ENCODE measurements around the gene EFEMP2. TPM values are rescaled to one million over a fixed set of nuclear protein-coding genes. Genes with fewer than 3 reads are reported as not detected.

Gene EFEMP2
- 9.5 and 11.7 TPM in 2 replicates for total RNA-seq
- total RNA-seq (2013): 6.7 TPM
- 13.3 and 14.7 TPM in 2 replicates for polyA plus RNA-seq
- polyA minus RNA-seq: 4.0 and 4.9 TPM in 2 replicates

- H3K27me3 ChIP-seq (replicated peaks in 1 of 4; ENCODE audit: control extremely low read depth in 1 of 4, control insufficient read depth in 3 of 4, insufficient read depth in 4 of 4, low read length in 3 of 4): no peaks in the 10 kb centered on the region
- H3K4me1 ChIP-seq (ENCODE audit: control insufficient read depth in 2 of 2, insufficient read depth in 2 of 2, low read length in 2 of 2): peaks cover 10 to 29% of the 10 kb centered on the region in 2 donors
- ATAC-seq (ENCODE audit: low read depth) (no peak), DNase-seq (no peak)
- CTCF ChIA-PET: interaction anchor here (0.7 to 7.0 kb wide), 5 partner anchors 10 to 21 kb away, joined by 3 to 71 read pairs (median 65); partner anchors contain the start of genes CCDC85B, CFL1, FIBP and MUS81
- H3K27ac ChIP-seq (ENCODE audit: low read length in 2 of 2): peak within 1 kb of the TSS; percentile 81 to 91
- Mint-ChIP-seq H3K9me3 (ENCODE audit: insufficient read depth) (no peaks in the 10 kb centered on the region), H3K27ac (peak within 1 kb of the TSS; percentile 91), H3K27me3 (peaks cover 5% of the 10 kb centered on the region), H3K4me3 (peak within 1 kb of the TSS; percentile 92), H3K4me1 (peaks cover 26% of the 10 kb centered on the region)
- peak within 1 kb of the TSS; percentile 52 to 79 (median 63) for H3K4me3 ChIP-seq (ENCODE audit: control extremely low read depth in 1 of 5, extremely low read depth in 1 of 5, insufficient read depth in 1 of 5, low read depth in 2 of 5, low read length in 4 of 5)
- TF ChIP-seq CTCF (IDR thresholded peaks at IDR 0.05) (no peak), EZH2 (IDR thresholded peaks at IDR 0.05; ENCODE audit: borderline replicate concordance, insufficient read depth, low read depth, low read length, poor library complexity, severe bottlenecking) (no peak)
- peak within 1 kb of the TSS; percentile 91 for H3K4me2 ChIP-seq (replicated peaks; ENCODE audit: low read depth, low read length, poor library complexity, severe bottlenecking)
- peak within 1 kb of the TSS; percentile 85 for H2AFZ ChIP-seq (ENCODE audit: insufficient read depth, low read depth, low read length, poor library complexity, severe bottlenecking)
- peak within 1 kb of the TSS; percentile 70 for H3K9ac ChIP-seq (ENCODE audit: low read length)
- no peaks in the 10 kb centered on the region for H3K9me3 ChIP-seq (ENCODE audit: control extremely low read depth in 1 of 3, control insufficient read depth in 2 of 3, insufficient read depth in 1 of 3, low read length in 2 of 3)
- H3K36me3 ChIP-seq (replicated peaks in 1 of 2; ENCODE audit: control extremely low read depth in 1 of 2, control insufficient read depth in 1 of 2, extremely low read depth in 1 of 2, insufficient read depth in 2 of 2, low read length in 1 of 2): no peaks in the 10 kb centered on the region
- no peaks in the 10 kb centered on the region for H3K79me2 ChIP-seq (ENCODE audit: control insufficient read depth, insufficient read depth, low read length)
- H4K20me1 ChIP-seq (ENCODE audit: control insufficient read depth, insufficient read depth, low read length, poor library complexity, severe bottlenecking): no peaks in the 10 kb centered on the region
- intact Hi-C loops (cut with micrococcal nuclease): loop anchor here (2.0 to 5.0 kb wide), 3 partner anchors 14 to 180 kb away; partner anchors contain the start of genes CFL1, FIBP and SF3B2
- WGBS (ENCODE audit: insufficient coverage): 6% methylated on average over 67 of the region's 69 CpGs
- POLR2A ChIA-PET: interaction anchor here (0.6 to 2.3 kb wide), 4 partner anchors 12 to 29 kb away, joined by 4 to 24 read pairs (median 18); partner anchors contain the start of genes CFL1, FIBP and MUS81
Measured at GRCh38 chr11:65872586-65873317, at the start of gene EFEMP2. Gene EFEMP2 (minus strand): TSS chr11:65872800. CDS start chr11:65872354, 446 bp downstream.

- H3K27me3 ChIP-seq (replicated peaks in 1 of 4; ENCODE audit: control extremely low read depth in 1 of 4, control insufficient read depth in 3 of 4, insufficient read depth in 4 of 4, low read length in 3 of 4): no peaks in the 10 kb centered on the region
- CTCF ChIA-PET: interaction anchor here (2.1 to 3.0 kb wide), 3 partner anchors 10 to 37 kb away, joined by 4 to 10 read pairs (median 8); partner anchors contain the start of gene FIBP
- peaks cover 4% of the 10 kb centered on the region for H4K20me1 ChIP-seq (ENCODE audit: control insufficient read depth, insufficient read depth, low read length, poor library complexity, severe bottlenecking)
- H3K27ac ChIP-seq (ENCODE audit: low read length in 2 of 2): no peak overlapping the region
- ATAC-seq (ENCODE audit: low read depth) (no peak), DNase-seq (no peak)
- peaks cover 35% of the 10 kb centered on the region for H3K79me2 ChIP-seq (ENCODE audit: control insufficient read depth, insufficient read depth, low read length)
- H3K9ac ChIP-seq (ENCODE audit: low read length): no peak overlapping the region
- peaks cover 19 to 28% of the 10 kb centered on the region in 2 donors for H3K4me1 ChIP-seq (ENCODE audit: control insufficient read depth in 2 of 2, insufficient read depth in 2 of 2, low read length in 2 of 2)
- H3K9me3 Mint-ChIP-seq (ENCODE audit: insufficient read depth): no peaks in the 10 kb centered on the region
- intact Hi-C loops (cut with micrococcal nuclease): no loop called here
- no peak overlapping the region for H3K4me2 ChIP-seq (replicated peaks; ENCODE audit: low read depth, low read length, poor library complexity, severe bottlenecking)
- peaks cover 24% of the 10 kb centered on the region for H3K4me1 Mint-ChIP-seq
- no peak overlapping the region for H3K4me3 ChIP-seq (ENCODE audit: control extremely low read depth in 1 of 5, extremely low read depth in 1 of 5, insufficient read depth in 1 of 5, low read depth in 2 of 5, low read length in 4 of 5)
- peak overlapping the region; percentile 17 for H3K4me3 Mint-ChIP-seq
- no peak for TF ChIP-seq EZH2 (IDR thresholded peaks at IDR 0.05; ENCODE audit: borderline replicate concordance, insufficient read depth, low read depth, low read length, poor library complexity, severe bottlenecking)
- no peak for TF ChIP-seq CTCF (IDR thresholded peaks at IDR 0.05)
- no peak overlapping the region for H2AFZ ChIP-seq (ENCODE audit: insufficient read depth, low read depth, low read length, poor library complexity, severe bottlenecking)
- no peaks in the 10 kb centered on the region for H3K27me3 Mint-ChIP-seq
- POLR2A ChIA-PET: interaction anchor here (0.5 to 0.9 kb wide), 3 partner anchors 34 to 201 kb away, joined by 4 to 10 read pairs (median 7); partner anchors contain the start of gene FIBP
- 99% methylated on average over 10 of the region's 10 CpGs for WGBS (ENCODE audit: insufficient coverage)
- H3K27ac Mint-ChIP-seq: no peak overlapping the region
- peaks cover 6 to 20% of the 10 kb centered on the region in 2 experiments for H3K36me3 ChIP-seq (replicated peaks in 1 of 2; ENCODE audit: control extremely low read depth in 1 of 2, control insufficient read depth in 1 of 2, extremely low read depth in 1 of 2, insufficient read depth in 2 of 2, low read length in 1 of 2)
- no peaks in the 10 kb centered on the region for H3K9me3 ChIP-seq (ENCODE audit: control extremely low read depth in 1 of 3, control insufficient read depth in 2 of 3, insufficient read depth in 1 of 3, low read length in 2 of 3)
Measured at GRCh38 chr11:65921876-65922275, 49.3 kb upstream of the EFEMP2 start.

Measured in B cell (primary cell).